Endothelial cell of umbilical vein (primary cell): ENCODE data around the gene PECR. TPM values are rescaled to one million over a fixed set of nuclear protein-coding genes. Genes with fewer than 3 reads are reported as not detected.

ENCODE experiments used
- BruUV-seq: library from RNA; stranded (reverse); fragments of 400-500 nt; replicated peaks from 2 replicates; lab custom pipeline; 2021; lab: Mats Ljungman, UMichigan
- CTCF ChIA-PET: fragments of 300-600, 350-600 bp; sonication (Branson Sonifier 250); formaldehyde crosslinking; loops from one replicate; lab custom pipeline; 2021; ENCODE audit warnings: antibody characterized with exemption, inconsistent platforms; lab: Charles Lee
- POLR2A ChIA-PET: fragments of 300-600, 350-600 bp; sonication (Branson Sonifier 250); formaldehyde crosslinking; loops from one replicate; lab custom pipeline; 2021; ENCODE audit warnings: antibody characterized with exemption, inconsistent platforms; lab: Charles Lee
- DNase-seq: peaks from one replicate; pipeline ENCODE4 v3.0.0-alpha.2; 2011; ENCODE audit warnings: low read depth, low spot score
- FAIRE-seq: peaks from 2 replicates; lab custom pipeline; 2011; peaks lifted over from hg19 to GRCh38; lab: Jason Lieb, UNC
- H2AFZ ChIP-seq: 2 replicates; pipeline ENCODE4 v1.6.0; 2012; ENCODE audit warnings: low read depth, low read length, control low read depth, inconsistent platforms
- H3K27ac ChIP-seq: 2 replicates; pipeline ENCODE4 v1.5.1; 2011; ENCODE audit warnings: low read depth, mild to moderate bottlenecking, control low read depth, low read length, moderate library complexity; ENCODE audit not compliant: insufficient read depth
- H3K27me3 ChIP-seq, 2 experiments: 2 replicates each; pipeline versions ENCODE4 v1.6.0 to v1.6.1; 2011; ENCODE audit warnings: low read length in 2 of 2, mixed read lengths in 1 of 2; ENCODE audit not compliant: control insufficient read depth in 2 of 2, insufficient read depth in 2 of 2
- H3K36me3 ChIP-seq, 2 experiments: 2 replicates in 1 of 2; 3 replicates in 1 of 2; pipeline ENCODE4 v1.5.1; 2011; ENCODE audit warnings: low read length in 2 of 2, mild to moderate bottlenecking in 1 of 2, moderate library complexity in 1 of 2; ENCODE audit not compliant: control insufficient read depth in 2 of 2, insufficient read depth in 2 of 2; ENCODE audit errors: extremely low read depth in 1 of 2
- H3K4me1 ChIP-seq: 3 replicates; pipeline ENCODE4 v1.5.1; 2011; ENCODE audit warnings: mild to moderate bottlenecking, low read length; ENCODE audit not compliant: control insufficient read depth, insufficient read depth; ENCODE audit errors: extremely low read depth
- H3K4me2 ChIP-seq: 2 replicates; pipeline ENCODE4 v1.6.1; 2011; ENCODE audit warnings: low read length, control low read depth, mixed read lengths; ENCODE audit not compliant: insufficient read depth
- H3K4me3 ChIP-seq, 3 experiments: fragments of 200-600 bp in 1 of 3; sonication (generic), shearing (Covaris generic) in 1 of 3; replicated peaks in 1 of 3; 2 replicates each; pipeline ENCODE4 v1.5.1; 2011 to 2016; ENCODE audit warnings: control low read depth in 3 of 3, low read length in 3 of 3, mild to moderate bottlenecking in 2 of 3, inconsistent platforms in 1 of 3, low read depth in 1 of 3, moderate library complexity in 1 of 3; ENCODE audit not compliant: insufficient read depth in 1 of 3
- H3K79me2 ChIP-seq: 2 replicates; pipeline ENCODE4 v1.6.0; 2012; ENCODE audit warnings: low read length, inconsistent platforms; ENCODE audit not compliant: control insufficient read depth, insufficient read depth
- H3K9ac ChIP-seq: replicated peaks from 2 replicates; pipeline ENCODE3; 2011; ENCODE audit warnings: low read length, control low read depth; ENCODE audit not compliant: insufficient read depth; ENCODE audit errors: extremely low read depth
- H3K9me1 ChIP-seq: replicated peaks from 3 replicates; pipeline ENCODE4 v1.6.0; 2011; ENCODE audit warnings: mild to moderate bottlenecking, low read length; ENCODE audit not compliant: control insufficient read depth, insufficient read depth; ENCODE audit errors: extremely low read depth
- H3K9me3 ChIP-seq: replicated peaks from 2 replicates; pipeline ENCODE4 v1.5.1; 2012; ENCODE audit warnings: low read length, inconsistent platforms; ENCODE audit not compliant: control insufficient read depth, insufficient read depth
- H4K20me1 ChIP-seq: replicated peaks from 2 replicates; pipeline ENCODE3; 2011; ENCODE audit warnings: mild to moderate bottlenecking, low read length; ENCODE audit not compliant: control insufficient read depth, insufficient read depth; ENCODE audit errors: extremely low read depth
- CTCF ChIP-seq, 2 donors: IDR thresholded peaks; 1 replicate in 1 of 2; 2 replicates in 1 of 2; pipeline ENCODE4 v1.5.1; 2011; ENCODE audit warnings: low read length in 2 of 2, mild to moderate bottlenecking in 2 of 2, moderate library complexity in 2 of 2, control low read depth in 1 of 2, inconsistent platforms in 1 of 2, low read depth in 1 of 2; ENCODE audit not compliant: insufficient read depth in 1 of 2; ENCODE audit errors: extremely low read depth in 1 of 2
- EZH2 ChIP-seq: IDR thresholded peaks from 2 replicates; pipeline ENCODE4 v1.6.1; 2012; ENCODE audit warnings: borderline replicate concordance, low read depth, mild to moderate bottlenecking, moderate library complexity, low read length, inconsistent platforms; ENCODE audit not compliant: severe bottlenecking
- FOS ChIP-seq: IDR thresholded peaks from 2 replicates; pipeline ENCODE4 v1.6.1; 2011; ENCODE audit warnings: mild to moderate bottlenecking, low read length, moderate library complexity, borderline replicate concordance; ENCODE audit not compliant: insufficient read depth
- GATA2 ChIP-seq: IDR thresholded peaks from 2 replicates; pipeline ENCODE4 v1.7.0; 2011; ENCODE audit warnings: low read depth, mild to moderate bottlenecking, moderate library complexity, mixed read lengths, low read length; ENCODE audit not compliant: insufficient read length, insufficient read depth
- JUN ChIP-seq: IDR thresholded peaks from 2 replicates; pipeline ENCODE4 v1.6.1; 2011; ENCODE audit warnings: borderline replicate concordance, low read depth; ENCODE audit not compliant: insufficient read length, insufficient read depth
- MAX ChIP-seq: IDR thresholded peaks from 2 replicates; pipeline ENCODE4 v1.6.1; 2011; ENCODE audit not compliant: insufficient read depth, insufficient read length
- MYC ChIP-seq: IDR thresholded peaks from one replicate; pipeline ENCODE4 v1.6.1; 2011; ENCODE audit warnings: mild to moderate bottlenecking, low read depth, low read length
- POLR2A ChIP-seq: IDR thresholded peaks from 2 replicates; pipeline ENCODE4 v1.6.1; 2012; ENCODE audit warnings: low read depth, mild to moderate bottlenecking, control low read depth, low read length
- POLR2AphosphoS5 ChIP-seq: IDR thresholded peaks from 2 replicates; pipeline ENCODE4 v1.6.1; 2012; ENCODE audit warnings: low read depth, mild to moderate bottlenecking, control low read depth, low read length, moderate library complexity; ENCODE audit not compliant: insufficient read depth
- dilution Hi-C: fragments of 300-500 bp; cut with MboI; formaldehyde crosslinking; loops from one replicate; pipeline ENCODE4 v1.15.0; 2019; ENCODE audit warnings: low sequenced_read_pairs; ENCODE audit not compliant: extremely low pct_ligation_motif_present
- intact Hi-C: fragments of 100-400 bp; cut with micrococcal nuclease; formaldehyde crosslinking; loops from one replicate; pipeline ENCODE4 v1.10.0; 2022
- polyA plus RNA-seq, 4 experiments: library from polyadenylated mRNA; depleted of rRNA in 3 of 4; stranded (reverse) in 3 of 4; unstranded in 1 of 4; fragments of >200 nt; gene quantifications; 2 replicates each; pipeline versions ENCODE4 v1.2.1 to v1.2.3, GENCODE V29; 2011 to 2012; ENCODE audit warnings: missing spikeins in 1 of 4
- total RNA-seq: library from RNA; stranded (reverse); gene quantifications from 2 replicates; pipeline ENCODE4 v1.2.3, GENCODE V29; 2021

Gene PECR
- total and polyA plus RNA-seq, 2 donors (not counting 3 experiments of a cell fraction or from before 2014, with no cell fraction given) = 4.1 to 6.2 TPM

GRCh38 chr2:216107760-216108159 lies 26.2 kb upstream of the PECR start:
- no peaks in the 10 kb centered on the region for H4K20me1 ChIP-seq
- H3K9me1 ChIP-seq = no peaks in the 10 kb centered on the region
- BruUV-seq = no TSS peak
- no peak overlapping the region for H3K9ac ChIP-seq
- FAIRE-seq = no peak
- ChIA-PET POLR2A (no interaction called here), CTCF (interaction anchor here (0.6 kb wide), 1 partner anchor 84 kb away, joined by 3 read pairs; no protein-coding TSS in a partner anchor)
- intact Hi-C loops (no loop called here), dilution Hi-C loops (no loop called here)
- H2AFZ ChIP-seq = peak overlapping the region; percentile 55
- DNase-seq = no peak
- H3K36me3 ChIP-seq = peaks cover 2 to 15% of the 10 kb centered on the region in 2 experiments
- H3K4me3 ChIP-seq = no peak overlapping the region
- H3K79me2 ChIP-seq = peaks cover 36% of the 10 kb centered on the region
- peaks cover 19% of the 10 kb centered on the region for H3K4me1 ChIP-seq
- no peaks in the 10 kb centered on the region for H3K9me3 ChIP-seq
- TF ChIP-seq POLR2A = no peak
- no peak for TF ChIP-seq GATA2
- TF ChIP-seq FOS = no peak
- no peak for TF ChIP-seq JUN
- H3K4me2 ChIP-seq = no peak overlapping the region
- H3K27ac ChIP-seq = no peak overlapping the region
- H3K27me3 ChIP-seq = peaks cover 5 to 12% of the 10 kb centered on the region in 2 experiments

GRCh38 chr2:216107320-216107719 lies 25.7 kb upstream of the PECR start:
- no peak overlapping the region for H3K4me2 ChIP-seq
- FAIRE-seq = no peak

More at GRCh38 chr2:216107320-216107719, 25.7 kb upstream of the PECR start:
- BruUV-seq = no TSS peak
- ChIA-PET CTCF (interaction anchor here (0.8 kb wide), 1 partner anchor 26 kb away, joined by 4 read pairs; the partner anchor contains the start of genes PECR and TMEM169), POLR2A (no interaction called here)
- TF ChIP-seq POLR2AphosphoS5 (no peak), MYC (no peak), JUN (no peak), POLR2A (no peak), EZH2 (no peak), MAX (no peak), CTCF (IDR thresholded peaks at IDR 0.05; ENCODE audit: extremely low read depth in 1 of 2, insufficient read depth in 1 of 2, low read depth in 1 of 2, low read length in 2 of 2) (no peak), FOS (no peak), GATA2 (no peak)
- Histone ChIP-seq H3K4me3 (no peak overlapping the region), H3K27ac (no peak overlapping the region), H4K20me1 (no peaks in the 10 kb centered on the region), H3K4me1 (peaks cover 19% of the 10 kb centered on the region), H3K27me3 (peaks cover 5 to 16% of the 10 kb centered on the region in 2 experiments), H3K9ac (no peak overlapping the region), H3K9me3 (no peaks in the 10 kb centered on the region), H3K36me3 (peaks cover 2 to 12% of the 10 kb centered on the region in 2 experiments), H2AFZ (peak overlapping the region; percentile 55), H3K79me2 (peaks cover 32% of the 10 kb centered on the region), H3K9me1 (no peaks in the 10 kb centered on the region)
- DNase-seq = no peak
- intact Hi-C loops (no loop called here), dilution Hi-C loops (no loop called here)
